Hepatocyte (in vitro differentiated cells): ENCODE data around the gene ZNF358. TPM values are rescaled to one million over a fixed set of nuclear protein-coding genes. Genes with fewer than 3 reads are reported as not detected.

Experiments
- DNase-seq: peaks from one replicate; pipeline ENCODE4 v3.0.0-alpha.2; 2016; ENCODE audit warnings: low spot score
- H2AFZ ChIP-seq: fragments of 200-600 bp; sonication (generic); 2 replicates; pipeline ENCODE4 v1.6.0; 2016; ENCODE audit warnings: antibody characterized with exemption, mild to moderate bottlenecking
- H3K27ac ChIP-seq: fragments of 200-600 bp; sonication (generic); 2 replicates; pipeline ENCODE4 v1.5.1; 2016; ENCODE audit warnings: mild to moderate bottlenecking
- H3K27me3 ChIP-seq: fragments of 200-600 bp; sonication (generic); 2 replicates; pipeline ENCODE4 v1.6.1; 2016
- H3K36me3 ChIP-seq: fragments of 200-600 bp; sonication (generic); replicated peaks from 2 replicates; pipeline ENCODE4 v1.5.1; 2016; ENCODE audit warnings: low read depth; ENCODE audit not compliant: insufficient read depth
- H3K4me1 ChIP-seq: fragments of 200-600 bp; sonication (generic); 2 replicates; pipeline ENCODE4 v1.5.1; 2016; ENCODE audit warnings: mild to moderate bottlenecking, moderate library complexity; ENCODE audit not compliant: insufficient read depth
- H3K4me2 ChIP-seq: fragments of 200-600 bp; sonication (generic); 2 replicates; pipeline ENCODE4 v1.6.0; 2016
- H3K4me3 ChIP-seq: fragments of 200-600 bp; sonication (generic); 2 replicates; pipeline ENCODE4 v1.5.1; 2016; ENCODE audit warnings: mild to moderate bottlenecking
- H3K79me2 ChIP-seq: fragments of 200-600 bp; sonication (generic); 2 replicates; pipeline ENCODE4 v1.6.0; 2017; ENCODE audit warnings: mild to moderate bottlenecking
- H3K9me2 ChIP-seq: fragments of 200-600 bp; sonication (generic); replicated peaks from 2 replicates; pipeline ENCODE4 v1.6.0; 2017; ENCODE audit warnings: mild to moderate bottlenecking; ENCODE audit not compliant: insufficient read depth
- H3K9me3 ChIP-seq: fragments of 200-600 bp; sonication (generic); 2 replicates; pipeline ENCODE4 v1.5.1; 2016; ENCODE audit warnings: low read depth, mild to moderate bottlenecking
- H4K20me1 ChIP-seq: fragments of 200-600 bp; sonication (generic); 2 replicates; pipeline ENCODE4 v1.6.0; 2016; ENCODE audit warnings: mild to moderate bottlenecking; ENCODE audit not compliant: insufficient read depth, poor library complexity, severe bottlenecking
- EZH2 ChIP-seq: fragments of 200-600 bp; sonication (generic); IDR thresholded peaks from 2 replicates; pipeline ENCODE4 v1.6.1; 2016; ENCODE audit warnings: antibody characterized with exemption, mild to moderate bottlenecking, borderline replicate concordance
- EZH2phosphoT487 ChIP-seq: fragments of 200-600 bp; sonication (generic); IDR thresholded peaks from one replicate; pipeline ENCODE4 v1.6.1; 2018; ENCODE audit warnings: antibody characterized with exemption, mild to moderate bottlenecking, low read depth, moderate library complexity; ENCODE audit not compliant: unreplicated experiment, severe bottlenecking
- WGBS: methylation state at CpG from one replicate; pipeline ENCODE4 v1.1.6; 2016; ENCODE audit warnings: low lambda C conversion rate; ENCODE audit errors: missing lambda C conversion rate; 5-methylcytosine and 5-hydroxymethylcytosine counted together
- polyA plus RNA-seq: library from polyadenylated mRNA; unstranded; fragments of >200 nt; fragmentation: Nextera tagmentation; extraction: Ambion mirVana; gene quantifications from 2 replicates; pipeline ENCODE4 v1.2.1, GENCODE V29; 2016
- total RNA-seq: library from RNA; depleted of rRNA; stranded (reverse); fragments of >200 nt; gene quantifications from 2 replicates; pipeline ENCODE4 v1.2.3, GENCODE V29; 2014
- TF ChIP-seq, protein P1 (sequence below): fragments of 200-600 bp; sonication (generic); IDR thresholded peaks from 2 replicates; pipeline ENCODE4 v1.5.1; 2016; ENCODE audit warnings: antibody characterized with exemption, mild to moderate bottlenecking; ENCODE audit not compliant: poor library complexity

The ZNF358 gene
- total and polyA plus RNA-seq, 2 experiments from 2014 or later, result 37.8 to 39.9 TPM

DNA sequence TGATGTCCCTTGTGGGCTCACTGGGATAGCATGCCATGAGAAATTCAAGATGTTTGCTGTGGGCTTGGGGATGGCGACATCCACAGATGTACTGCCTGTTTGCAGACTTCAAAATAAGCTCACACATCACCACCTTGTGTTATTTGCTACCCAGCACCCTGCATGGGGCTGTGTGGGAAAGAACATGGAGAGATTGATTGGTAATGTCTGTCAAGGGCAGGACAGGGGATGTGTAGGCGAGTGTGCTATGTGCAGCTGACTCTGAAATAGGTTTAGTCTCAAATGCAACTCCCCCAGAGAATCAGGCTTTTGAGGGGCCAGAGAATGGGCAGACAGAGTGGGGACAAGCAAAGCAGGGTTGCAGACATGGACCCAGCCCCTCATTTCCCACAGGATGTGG lies 44.4 kb downstream of the ZNF358 start:
- H2AFZ ChIP-seq, result no peak overlapping the region
- H3K27me3 ChIP-seq, result no peaks in the 10 kb centered on the region
- H4K20me1 ChIP-seq, result no peaks in the 10 kb centered on the region
- H3K27ac ChIP-seq, result no peak overlapping the region
- no peak overlapping the region for H3K4me2 ChIP-seq
- DNase-seq, result no peak
- 89% methylated on average over 2 of the region's 2 CpGs for WGBS
- TF ChIP-seq EZH2 (no peak), EZH2phosphoT487 (no peak)
- TF ChIP-seq, protein P1, sequence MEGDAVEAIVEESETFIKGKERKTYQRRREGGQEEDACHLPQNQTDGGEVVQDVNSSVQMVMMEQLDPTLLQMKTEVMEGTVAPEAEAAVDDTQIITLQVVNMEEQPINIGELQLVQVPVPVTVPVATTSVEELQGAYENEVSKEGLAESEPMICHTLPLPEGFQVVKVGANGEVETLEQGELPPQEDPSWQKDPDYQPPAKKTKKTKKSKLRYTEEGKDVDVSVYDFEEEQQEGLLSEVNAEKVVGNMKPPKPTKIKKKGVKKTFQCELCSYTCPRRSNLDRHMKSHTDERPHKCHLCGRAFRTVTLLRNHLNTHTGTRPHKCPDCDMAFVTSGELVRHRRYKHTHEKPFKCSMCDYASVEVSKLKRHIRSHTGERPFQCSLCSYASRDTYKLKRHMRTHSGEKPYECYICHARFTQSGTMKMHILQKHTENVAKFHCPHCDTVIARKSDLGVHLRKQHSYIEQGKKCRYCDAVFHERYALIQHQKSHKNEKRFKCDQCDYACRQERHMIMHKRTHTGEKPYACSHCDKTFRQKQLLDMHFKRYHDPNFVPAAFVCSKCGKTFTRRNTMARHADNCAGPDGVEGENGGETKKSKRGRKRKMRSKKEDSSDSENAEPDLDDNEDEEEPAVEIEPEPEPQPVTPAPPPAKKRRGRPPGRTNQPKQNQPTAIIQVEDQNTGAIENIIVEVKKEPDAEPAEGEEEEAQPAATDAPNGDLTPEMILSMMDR, result no peak
- H3K4me3 ChIP-seq, result no peak overlapping the region
- no peaks in the 10 kb centered on the region for H3K4me1 ChIP-seq
- H3K36me3 ChIP-seq, result no peaks in the 10 kb centered on the region
- H3K9me3 ChIP-seq, result no peaks in the 10 kb centered on the region
- no peaks in the 10 kb centered on the region for H3K79me2 ChIP-seq
- H3K9me2 ChIP-seq, result no peaks in the 10 kb centered on the region

- H2AFZ ChIP-seq, result no peak overlapping the region
- no peaks in the 10 kb centered on the region for H3K27me3 ChIP-seq
- 98% methylated on average over 6 of the region's 17 CpGs for WGBS
- no peaks in the 10 kb centered on the region for H3K9me3 ChIP-seq
- no peak overlapping the region for H3K27ac ChIP-seq
- DNase-seq, result no peak
- no peak overlapping the region for H3K4me2 ChIP-seq
- no peaks in the 10 kb centered on the region for H3K36me3 ChIP-seq
- H3K9me2 ChIP-seq, result no peaks in the 10 kb centered on the region
- H4K20me1 ChIP-seq, result no peaks in the 10 kb centered on the region
- no peaks in the 10 kb centered on the region for H3K4me1 ChIP-seq
- TF ChIP-seq, protein P1, result no peak
- TF ChIP-seq EZH2, result no peak
- TF ChIP-seq EZH2phosphoT487, result no peak
- H3K4me3 ChIP-seq, result no peak overlapping the region
- no peaks in the 10 kb centered on the region for H3K79me2 ChIP-seq
Measured at GRCh38 chr19:7561325-7561724, 45.4 kb downstream of the ZNF358 start.

GRCh38 chr19:7562646-7563393 lies 46.9 kb downstream of the ZNF358 start:
- no peak for DNase-seq
- no peaks in the 10 kb centered on the region for H3K27me3 ChIP-seq
- no peaks in the 10 kb centered on the region for H3K9me2 ChIP-seq
- no peak overlapping the region for H3K4me3 ChIP-seq
- no peaks in the 10 kb centered on the region for H3K79me2 ChIP-seq
- 86% methylated on average over 10 of the region's 16 CpGs for WGBS
- no peaks in the 10 kb centered on the region for H3K9me3 ChIP-seq
- H2AFZ ChIP-seq, result no peak overlapping the region
- H3K36me3 ChIP-seq, result no peaks in the 10 kb centered on the region
- no peaks in the 10 kb centered on the region for H3K4me1 ChIP-seq
- H3K4me2 ChIP-seq, result no peak overlapping the region
- H3K27ac ChIP-seq, result no peak overlapping the region
- H4K20me1 ChIP-seq, result no peaks in the 10 kb centered on the region
- TF ChIP-seq, protein P1, result no peak
- TF ChIP-seq EZH2phosphoT487, result no peak
